SJCRH30 (cell line): ENCODE data around the gene GP9. TPM values are rescaled to one million over a fixed set of nuclear protein-coding genes. Genes with fewer than 3 reads are reported as not detected.
A peak's percentile ranks its signal among the peaks of the same experiment; 100 is the strongest.

Experiments
- DNase-seq, 2 experiments: peaks; one replicate each; pipeline ENCODE4 v3.0.0-alpha.2; 2015 to 2020
- H3K27ac ChIP-seq: fragments of 250-450 bp; sonication (Bioruptor Pico); 2 replicates; pipeline ENCODE4 v1.5.1; 2020; ENCODE audit warnings: mild to moderate bottlenecking, moderate library complexity
- H3K27me3 ChIP-seq: fragments of 250-450 bp; sonication (Bioruptor Pico); 2 replicates; pipeline ENCODE4 v1.5.1; 2020; ENCODE audit warnings: mild to moderate bottlenecking, moderate library complexity
- H3K36me3 ChIP-seq: fragments of 250-450 bp; sonication (Bioruptor Pico); 2 replicates; pipeline ENCODE4 v1.5.1; 2020; ENCODE audit warnings: mild to moderate bottlenecking, moderate library complexity
- H3K4me1 ChIP-seq: fragments of 250-450 bp; sonication (Bioruptor Pico); 2 replicates; pipeline ENCODE4 v1.5.1; 2020; ENCODE audit warnings: mild to moderate bottlenecking, moderate library complexity
- H3K4me3 ChIP-seq: fragments of 250-450 bp; sonication (Bioruptor Pico); 2 replicates; pipeline ENCODE4 v1.5.1; 2020; ENCODE audit warnings: mild to moderate bottlenecking, moderate library complexity
- H3K9me3 ChIP-seq: fragments of 250-450 bp; sonication (Bioruptor Pico); replicated peaks from 2 replicates; pipeline ENCODE4 v1.5.1; 2020; ENCODE audit warnings: mild to moderate bottlenecking, moderate library complexity
- total RNA-seq: library from RNA; depleted of rRNA; stranded (reverse); fragments of >200 nt; shearing (Covaris generic); gene quantifications from 2 replicates; pipeline ENCODE4 v1.2.3, GENCODE V29; 2014; rRNA removed

Gene GP9
- total RNA-seq = not detected in 2 replicates

DNA sequence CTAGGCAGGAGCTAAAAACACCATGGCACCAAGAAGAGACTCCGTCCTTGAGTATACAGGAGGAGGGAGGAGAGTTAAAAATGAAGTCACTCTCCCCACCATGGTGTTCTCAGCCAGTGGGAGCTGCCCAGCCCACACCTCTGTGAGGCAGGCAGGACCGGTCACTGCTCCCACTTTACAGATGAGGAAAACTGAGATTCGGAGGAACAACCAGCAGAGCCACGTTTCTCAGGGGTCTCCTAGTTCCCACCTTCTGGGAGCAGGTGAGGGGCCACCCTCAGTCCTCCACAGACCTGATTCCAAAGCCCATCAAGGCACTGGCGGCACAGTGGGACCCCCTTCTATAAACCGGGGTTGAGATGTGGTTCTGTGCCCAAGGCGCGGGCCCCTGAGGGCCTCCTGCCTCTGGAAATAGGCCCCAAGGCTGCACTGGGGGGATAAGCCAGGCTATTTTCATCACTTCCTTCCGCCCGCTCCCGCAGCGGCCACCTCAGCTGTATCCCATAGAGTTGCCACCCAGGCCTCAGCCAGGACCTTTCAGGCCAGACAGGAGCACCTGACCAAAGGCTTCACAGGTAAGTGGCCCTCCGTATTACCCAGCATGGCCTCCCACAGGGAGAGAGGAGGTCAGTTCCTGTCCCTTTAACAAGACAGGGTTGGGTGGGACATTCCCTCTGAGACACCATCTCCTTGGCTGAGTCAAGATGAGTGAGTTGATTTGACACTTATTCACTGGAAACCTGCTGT, at the start of gene GP9:
TSS of gene GP9 (plus strand) at position 504 of the 747 bp plus-strand sequence. CDS start 961 bp downstream, outside the sequence.
- no peak within 1 kb of the TSS for H3K4me3 ChIP-seq
- peaks cover 7% of the 10 kb centered on the region; the same call in 1 of the 2 replicates for H3K27me3 ChIP-seq
- no peaks in the 10 kb centered on the region for H3K4me1 ChIP-seq
- H3K9me3 ChIP-seq = no peaks in the 10 kb centered on the region
- no peak within 1 kb of the TSS for H3K27ac ChIP-seq
- no peaks in the 10 kb centered on the region for H3K36me3 ChIP-seq
- DNase-seq = no peak

DNA sequence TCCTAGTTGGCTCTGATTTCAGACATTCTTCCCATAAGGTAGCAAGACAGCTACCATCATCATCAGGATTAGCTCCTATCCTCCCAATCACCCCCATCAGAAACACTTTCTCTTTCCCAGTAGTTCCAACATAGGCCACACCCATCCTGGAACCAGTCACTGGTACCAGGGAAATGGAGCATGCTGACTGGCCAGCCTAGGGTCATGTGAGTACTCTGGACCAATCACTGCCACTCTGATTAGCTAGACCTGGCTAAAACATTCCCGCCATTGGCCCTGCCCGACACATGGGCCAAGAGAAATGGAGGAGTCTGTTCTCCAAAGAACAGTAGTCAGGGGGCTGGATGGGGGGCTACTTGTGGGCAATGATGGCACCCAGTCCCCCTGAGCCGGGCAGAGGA, 47.1 kb upstream of the GP9 start:
- DNase-seq = no peak
- Histone ChIP-seq H3K9me3 (no peaks in the 10 kb centered on the region), H3K4me3 (no peak overlapping the region), H3K36me3 (no peaks in the 10 kb centered on the region), H3K4me1 (no peaks in the 10 kb centered on the region), H3K27me3 (no peaks in the 10 kb centered on the region), H3K27ac (no peak overlapping the region)

DNA sequence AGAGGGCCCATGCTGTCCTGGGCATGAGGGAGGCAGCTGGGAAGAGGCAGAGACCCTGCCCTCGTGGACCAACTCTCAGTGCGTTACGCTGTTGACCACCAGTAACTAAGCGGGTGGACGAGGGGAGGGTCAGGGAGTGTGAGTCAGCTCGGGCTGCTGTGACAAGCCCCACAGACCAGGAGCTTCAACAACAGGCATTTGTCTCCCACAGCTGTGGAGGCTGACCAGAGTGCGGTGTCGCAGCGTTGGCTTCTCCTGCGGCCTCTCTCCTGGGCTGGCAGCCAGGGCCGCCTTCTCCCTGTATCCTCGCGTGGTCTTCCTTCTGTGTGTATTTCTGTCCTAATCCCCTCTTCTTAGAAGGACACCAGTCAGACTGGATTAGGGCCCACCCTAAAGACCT, 46.4 kb upstream of the GP9 start:
- no peaks in the 10 kb centered on the region for H3K27me3 ChIP-seq
- H3K27ac ChIP-seq = no peak overlapping the region
- no peaks in the 10 kb centered on the region for H3K36me3 ChIP-seq
- DNase-seq = no peak
- no peaks in the 10 kb centered on the region for H3K4me1 ChIP-seq
- H3K9me3 ChIP-seq = no peaks in the 10 kb centered on the region
- no peak overlapping the region for H3K4me3 ChIP-seq

DNA sequence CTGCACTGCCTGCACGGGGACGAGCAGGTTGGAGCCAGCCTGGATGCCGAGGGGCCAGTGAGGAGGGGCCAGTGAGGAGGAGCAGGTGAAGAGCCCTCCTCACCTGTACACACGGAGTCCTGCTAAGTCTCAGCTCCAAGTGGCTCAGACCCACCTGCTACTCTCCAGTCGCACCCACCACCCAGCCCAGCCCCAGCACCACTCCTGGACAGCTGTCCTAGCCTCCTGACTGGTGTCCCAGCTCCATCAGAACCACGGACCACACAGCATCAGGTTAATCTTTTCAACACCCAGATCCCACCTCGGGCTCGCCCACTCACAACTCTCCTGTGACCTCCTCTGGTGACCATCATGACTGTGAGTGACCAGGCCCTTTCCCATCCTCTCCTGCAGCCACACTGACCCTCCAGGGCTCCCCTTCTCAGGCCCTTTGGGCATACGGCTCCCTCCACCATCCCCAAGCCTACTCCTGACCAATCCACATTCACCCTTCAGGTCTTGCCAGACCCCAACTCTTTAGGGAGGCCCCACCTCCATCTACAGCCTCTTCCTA, 45.7 kb upstream of the GP9 start:
- Histone ChIP-seq H3K4me3 (no peak overlapping the region), H3K27ac (no peak overlapping the region), H3K4me1 (no peaks in the 10 kb centered on the region), H3K9me3 (no peaks in the 10 kb centered on the region), H3K36me3 (no peaks in the 10 kb centered on the region), H3K27me3 (no peaks in the 10 kb centered on the region)
- no peak for DNase-seq

- Histone ChIP-seq H3K4me1 (no peaks in the 10 kb centered on the region), H3K27me3 (no peaks in the 10 kb centered on the region), H3K36me3 (no peaks in the 10 kb centered on the region), H3K9me3 (no peaks in the 10 kb centered on the region), H3K27ac (no peak overlapping the region), H3K4me3 (no peak overlapping the region)
- no peak for DNase-seq
Measured at GRCh38 chr3:129015388-129016105, 45.0 kb upstream of the GP9 start.

DNA sequence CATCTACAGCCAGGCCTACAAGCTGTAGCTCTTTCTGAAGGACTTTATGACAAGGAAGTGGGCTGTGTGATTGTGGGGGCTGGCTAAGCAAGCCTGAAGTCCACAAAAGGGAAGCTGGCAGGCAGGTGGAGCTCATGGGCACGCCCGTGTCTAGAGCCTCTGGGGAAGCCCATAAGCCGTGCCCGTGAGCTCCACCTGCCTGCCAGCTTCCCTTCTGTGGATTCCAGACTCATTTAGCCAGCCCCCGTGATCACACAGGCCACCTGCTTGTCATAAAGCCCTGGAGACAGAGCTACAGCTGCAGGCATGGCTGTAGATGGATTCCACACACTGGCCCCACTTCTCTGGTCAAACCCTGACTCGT, 44.2 kb upstream of the GP9 start:
- DNase-seq = peak in 1 of 2 experiments; percentile 13
- Histone ChIP-seq H3K4me1 (no peaks in the 10 kb centered on the region), H3K36me3 (no peaks in the 10 kb centered on the region), H3K9me3 (no peaks in the 10 kb centered on the region), H3K27ac (no peak overlapping the region), H3K4me3 (no peak overlapping the region), H3K27me3 (no peaks in the 10 kb centered on the region)

DNA sequence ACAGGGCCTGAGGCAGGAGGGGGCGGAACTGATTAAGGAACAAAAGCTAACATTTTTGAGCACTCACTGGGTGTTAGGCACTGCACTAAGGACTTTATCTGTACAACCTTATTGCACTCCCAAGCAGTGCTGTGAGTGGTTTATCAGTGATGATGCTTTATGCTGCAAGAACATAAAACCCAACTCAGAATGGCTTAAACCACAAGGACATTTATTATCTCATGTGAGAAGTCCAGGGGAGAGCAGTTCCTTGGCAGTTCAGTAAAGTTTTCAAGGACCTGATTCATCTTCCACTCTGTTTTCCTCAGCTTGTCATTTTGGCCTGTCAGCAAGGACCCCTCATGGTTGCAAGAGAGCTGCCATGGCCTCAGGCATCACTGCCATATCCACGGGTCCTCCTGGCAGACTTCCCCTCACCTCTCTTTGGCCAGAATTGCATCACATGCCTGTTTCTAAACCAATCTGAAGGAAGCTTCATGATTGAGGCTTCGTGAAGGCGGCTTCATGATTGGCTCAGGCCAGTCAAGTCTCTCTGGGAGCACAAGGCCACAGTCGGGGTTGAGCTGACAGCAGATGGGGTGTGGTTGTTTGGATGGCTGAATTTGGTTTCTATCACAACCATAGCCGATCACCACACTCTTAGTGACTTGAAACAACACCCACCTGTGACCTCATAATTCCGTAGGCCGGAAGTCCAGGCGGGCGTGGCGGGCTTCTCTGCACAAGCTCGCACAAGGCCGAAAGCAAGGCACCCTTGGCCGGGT, 43.7 kb upstream of the GP9 start:
- no peaks in the 10 kb centered on the region for H3K27me3 ChIP-seq
- no peaks in the 10 kb centered on the region for H3K36me3 ChIP-seq
- no peak overlapping the region for H3K4me3 ChIP-seq
- DNase-seq = no peak
- H3K4me1 ChIP-seq = no peaks in the 10 kb centered on the region
- no peak overlapping the region for H3K27ac ChIP-seq
- no peaks in the 10 kb centered on the region for H3K9me3 ChIP-seq

DNA sequence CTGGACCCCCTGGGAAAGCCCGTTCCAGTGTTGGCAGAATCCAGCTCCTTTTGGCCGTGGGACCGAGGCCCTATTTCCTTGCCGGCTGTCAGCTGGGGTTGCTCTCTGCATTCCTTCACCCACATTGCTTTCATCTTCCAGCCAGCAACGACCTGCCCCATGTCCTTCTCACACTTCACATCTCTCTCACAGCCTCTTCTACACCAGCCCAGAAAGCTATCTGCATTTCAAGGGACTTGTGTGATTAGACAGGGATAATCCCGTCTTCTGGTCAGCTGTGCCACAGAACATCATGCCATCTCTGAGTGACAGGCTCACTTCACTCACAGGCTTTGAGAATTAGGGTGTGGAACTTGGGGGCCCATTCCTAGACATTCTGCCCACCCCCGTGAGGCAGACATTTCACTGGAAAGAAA, 43.1 kb upstream of the GP9 start:
- Histone ChIP-seq H3K9me3 (no peaks in the 10 kb centered on the region), H3K4me3 (no peak overlapping the region), H3K36me3 (no peaks in the 10 kb centered on the region), H3K27me3 (no peaks in the 10 kb centered on the region), H3K27ac (no peak overlapping the region), H3K4me1 (no peaks in the 10 kb centered on the region)
- DNase-seq = no peak

DNA sequence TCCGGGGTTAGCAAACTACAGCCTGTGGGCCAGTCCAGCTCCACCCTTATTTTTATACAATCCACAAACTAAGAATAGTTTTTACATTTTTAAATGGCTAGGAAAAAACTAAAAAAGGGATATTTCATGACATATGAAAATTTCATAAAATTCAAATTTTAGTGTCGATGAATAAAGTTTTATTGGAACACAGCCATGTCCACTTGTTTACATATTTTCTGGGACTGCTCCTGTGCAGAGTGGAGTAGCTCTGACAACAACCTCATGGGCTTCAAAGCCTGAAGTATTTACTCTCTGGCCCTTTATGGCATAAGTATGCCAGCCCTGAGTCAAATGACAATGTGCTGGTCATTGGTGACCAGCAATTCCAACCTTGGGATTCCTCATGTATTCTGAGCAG, 42.3 kb upstream of the GP9 start:
- Histone ChIP-seq H3K4me3 (no peak overlapping the region), H3K36me3 (no peaks in the 10 kb centered on the region), H3K27me3 (no peaks in the 10 kb centered on the region), H3K4me1 (no peaks in the 10 kb centered on the region), H3K9me3 (no peaks in the 10 kb centered on the region), H3K27ac (no peak overlapping the region)
- DNase-seq = no peak

DNA sequence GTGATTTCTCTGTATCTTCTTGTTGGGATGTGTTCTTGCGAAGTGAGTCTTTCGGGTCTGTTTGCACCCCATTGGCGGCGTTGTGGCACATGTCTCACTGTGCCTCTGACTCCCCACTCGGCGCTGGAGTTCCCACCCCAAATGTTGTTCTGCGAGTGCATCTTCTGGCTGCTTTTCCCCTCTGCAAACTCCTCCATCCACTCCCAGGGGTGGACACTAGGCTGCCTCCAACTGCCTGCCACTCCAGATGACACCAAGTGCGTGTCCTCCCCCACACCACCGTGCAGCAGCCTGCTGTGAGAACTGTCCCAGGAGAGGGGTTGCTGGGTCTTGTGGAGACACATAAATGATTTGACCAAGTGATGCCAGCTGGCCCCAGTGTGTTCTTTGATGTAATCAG, 41.8 kb upstream of the GP9 start:
- Histone ChIP-seq H3K27ac (no peak overlapping the region), H3K9me3 (no peaks in the 10 kb centered on the region), H3K4me3 (no peak overlapping the region), H3K27me3 (no peaks in the 10 kb centered on the region), H3K36me3 (no peaks in the 10 kb centered on the region), H3K4me1 (no peaks in the 10 kb centered on the region)
- DNase-seq = no peak

DNA sequence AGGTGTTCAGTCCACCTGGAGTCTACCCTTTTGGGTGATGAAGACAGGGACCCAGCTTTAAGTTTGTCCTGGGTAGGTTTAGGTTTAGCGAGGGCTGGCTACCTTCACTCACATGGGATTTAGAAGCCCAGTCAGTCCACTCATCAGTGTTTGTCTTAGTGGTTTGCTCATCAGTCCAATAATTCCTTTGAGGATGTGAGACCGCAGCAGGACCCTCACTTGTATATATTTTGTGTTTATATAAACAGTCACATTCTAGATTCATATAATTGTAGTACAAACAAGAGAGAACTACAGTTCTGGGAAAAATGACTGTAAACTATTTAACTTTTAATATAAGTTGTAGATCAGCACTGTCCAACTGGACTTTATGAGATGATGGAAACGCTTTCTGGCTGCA, 41.3 kb upstream of the GP9 start:
- no peaks in the 10 kb centered on the region for H3K36me3 ChIP-seq
- no peak for DNase-seq
- no peaks in the 10 kb centered on the region for H3K4me1 ChIP-seq
- H3K27ac ChIP-seq = no peak overlapping the region
- H3K4me3 ChIP-seq = no peak overlapping the region
- no peaks in the 10 kb centered on the region for H3K27me3 ChIP-seq
- no peaks in the 10 kb centered on the region for H3K9me3 ChIP-seq

DNA sequence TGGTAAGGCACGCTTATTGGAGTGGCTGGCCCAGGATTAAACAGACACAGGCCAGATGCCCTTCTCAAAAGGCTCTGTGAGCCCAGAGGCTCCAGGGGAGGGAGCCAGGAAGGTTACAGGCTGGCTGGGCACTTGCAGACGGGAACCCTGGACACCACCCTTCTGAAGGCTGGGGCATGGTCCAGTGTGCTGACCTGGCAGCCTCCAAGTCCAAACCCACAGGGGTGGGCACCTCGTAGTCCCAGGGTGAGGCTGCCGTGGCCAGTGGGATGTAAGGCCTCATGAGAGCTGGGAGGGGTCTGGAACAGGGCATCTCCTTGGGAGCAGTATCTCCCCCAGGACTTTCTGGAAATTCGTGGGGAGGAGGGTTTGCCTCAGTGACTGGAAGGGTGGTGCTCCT, 39.9 kb upstream of the GP9 start:
- Histone ChIP-seq H3K9me3 (no peaks in the 10 kb centered on the region), H3K27me3 (no peaks in the 10 kb centered on the region), H3K4me3 (no peak overlapping the region), H3K27ac (no peak overlapping the region), H3K4me1 (no peaks in the 10 kb centered on the region), H3K36me3 (no peaks in the 10 kb centered on the region)
- no peak for DNase-seq

DNA sequence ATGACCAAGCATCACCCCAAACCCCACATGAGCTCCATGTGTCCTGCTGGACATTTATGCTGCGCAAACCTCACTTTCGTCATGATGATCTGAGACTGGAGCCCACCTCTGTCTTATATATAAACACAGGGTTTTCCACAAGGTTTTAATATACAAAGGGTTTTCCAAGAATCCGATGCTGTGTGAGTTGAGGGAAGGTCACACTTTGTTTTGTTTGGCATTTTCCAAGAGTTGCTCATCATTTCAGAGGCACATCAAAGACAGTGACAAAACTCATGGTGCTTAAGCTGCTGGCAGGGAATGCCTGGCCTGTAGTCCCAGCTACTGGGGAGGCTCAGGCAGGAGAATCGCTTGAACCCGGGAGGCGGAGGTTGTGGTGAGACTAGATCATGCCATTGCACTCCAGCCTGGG, 39.4 kb upstream of the GP9 start:
- no peak for DNase-seq
- Histone ChIP-seq H3K27me3 (no peaks in the 10 kb centered on the region), H3K4me3 (no peak overlapping the region), H3K36me3 (no peaks in the 10 kb centered on the region), H3K4me1 (no peaks in the 10 kb centered on the region), H3K27ac (no peak overlapping the region), H3K9me3 (no peaks in the 10 kb centered on the region)

- H3K36me3 ChIP-seq = no peaks in the 10 kb centered on the region
- DNase-seq = no peak
- no peak overlapping the region for H3K4me3 ChIP-seq
- 0 out of 2 replicates have a peak, but pooled peaks cover 2% of the 10 kb centered on the region for H3K4me1 ChIP-seq
- H3K27ac ChIP-seq = no peak overlapping the region
- no peaks in the 10 kb centered on the region for H3K9me3 ChIP-seq
- no peaks in the 10 kb centered on the region for H3K27me3 ChIP-seq
Measured at GRCh38 chr3:129022114-129023007, 38.2 kb upstream of the GP9 start.
